Astrocyte (in vitro differentiated cells and primary cell): Measurements from ENCODE around the gene PTPRN2. TPM values are rescaled to one million over a fixed set of nuclear protein-coding genes. Genes with fewer than 3 reads are reported as not detected.

ENCODE experiments used
- DNase-seq: peaks from one replicate; pipeline ENCODE4 v3.0.0-alpha.2; 2010; ENCODE audit warnings: low read depth
- FAIRE-seq: peaks from 2 replicates; lab custom pipeline; 2011; peaks lifted over from hg19 to GRCh38; lab: Jason Lieb, UNC
- H2AFZ ChIP-seq: 2 replicates; pipeline ENCODE4 v1.6.0; 2012; ENCODE audit warnings: low read depth, low read length, inconsistent platforms
- H3K27ac ChIP-seq: 2 replicates; pipeline ENCODE4 v1.5.1; 2011; ENCODE audit warnings: low read depth, low read length, inconsistent platforms
- H3K27me3 ChIP-seq: 2 replicates; pipeline ENCODE4 v1.6.0; 2011; ENCODE audit warnings: low read length, inconsistent platforms; ENCODE audit not compliant: insufficient read depth
- H3K36me3 ChIP-seq: 2 replicates; pipeline ENCODE4 v1.5.1; 2011; ENCODE audit warnings: low read length, inconsistent platforms; ENCODE audit not compliant: insufficient read depth
- H3K4me1 ChIP-seq: 2 replicates; pipeline ENCODE4 v1.5.1; 2011; ENCODE audit warnings: low read length, inconsistent platforms; ENCODE audit not compliant: insufficient read depth
- H3K4me2 ChIP-seq: 2 replicates; pipeline ENCODE4 v1.6.0; 2012; ENCODE audit warnings: low read length, inconsistent platforms
- H3K4me3 ChIP-seq: 2 replicates; pipeline ENCODE4 v1.5.1; 2011; ENCODE audit warnings: low read depth, mild to moderate bottlenecking, low read length, inconsistent platforms; ENCODE audit not compliant: insufficient read depth
- H3K79me2 ChIP-seq: 2 replicates; pipeline ENCODE4 v1.6.0; 2012; ENCODE audit warnings: mild to moderate bottlenecking, low read length, inconsistent platforms; ENCODE audit not compliant: insufficient read depth
- H3K9ac ChIP-seq: 2 replicates; pipeline ENCODE4 v1.6.0; 2012; ENCODE audit warnings: mild to moderate bottlenecking, low read length, inconsistent platforms
- H3K9me3 ChIP-seq: 2 replicates; pipeline ENCODE4 v1.5.1; 2012; ENCODE audit warnings: low read depth, mild to moderate bottlenecking, low read length, inconsistent platforms; ENCODE audit not compliant: insufficient read depth
- H4K20me1 ChIP-seq: 2 replicates; pipeline ENCODE4 v1.6.0; 2012; ENCODE audit warnings: low read length, inconsistent platforms; ENCODE audit not compliant: insufficient read depth
- H3K27ac Mint-ChIP-seq: one replicate; pipeline ENCODE4 v1.8.0; 2021; ENCODE audit warnings: mild to moderate bottlenecking, mixed read lengths; ENCODE audit not compliant: unreplicated experiment
- H3K27me3 Mint-ChIP-seq: one replicate; pipeline ENCODE4 v1.8.0; 2021; ENCODE audit warnings: low read depth, mixed read lengths; ENCODE audit not compliant: unreplicated experiment
- H3K36me3 Mint-ChIP-seq: one replicate; pipeline ENCODE4 v1.8.0; 2021; ENCODE audit warnings: low read depth, mixed read lengths; ENCODE audit not compliant: unreplicated experiment
- H3K4me1 Mint-ChIP-seq: one replicate; pipeline ENCODE4 v1.8.0; 2021; ENCODE audit warnings: low read depth, mixed read lengths; ENCODE audit not compliant: unreplicated experiment
- H3K4me3 Mint-ChIP-seq: one replicate; pipeline ENCODE4 v1.8.0; 2021; ENCODE audit warnings: mild to moderate bottlenecking, moderate library complexity, mixed read lengths; ENCODE audit not compliant: unreplicated experiment
- H3K9me3 Mint-ChIP-seq: one replicate; pipeline ENCODE4 v1.8.0; 2021; ENCODE audit warnings: mild to moderate bottlenecking, mixed read lengths; ENCODE audit not compliant: unreplicated experiment
- EZH2 ChIP-seq: IDR thresholded peaks from 2 replicates; pipeline ENCODE4 v1.6.1; 2012; ENCODE audit warnings: mild to moderate bottlenecking, low read length, inconsistent platforms; ENCODE audit not compliant: insufficient read depth
- total RNA-seq: library from RNA; stranded (reverse); gene quantifications from 2 replicates; pipeline ENCODE4 v1.2.1, GENCODE V29; 2021
- TF ChIP-seq, protein P1 (sequence below): IDR thresholded peaks from 2 replicates; pipeline ENCODE4 v1.5.1; 2011; ENCODE audit warnings: low read depth, mild to moderate bottlenecking, inconsistent platforms, low read length, moderate library complexity; ENCODE audit not compliant: insufficient read depth

PTPRN2 gene
- total RNA-seq, 1 donor from 2014 or later = 0.09 TPM

DNA sequence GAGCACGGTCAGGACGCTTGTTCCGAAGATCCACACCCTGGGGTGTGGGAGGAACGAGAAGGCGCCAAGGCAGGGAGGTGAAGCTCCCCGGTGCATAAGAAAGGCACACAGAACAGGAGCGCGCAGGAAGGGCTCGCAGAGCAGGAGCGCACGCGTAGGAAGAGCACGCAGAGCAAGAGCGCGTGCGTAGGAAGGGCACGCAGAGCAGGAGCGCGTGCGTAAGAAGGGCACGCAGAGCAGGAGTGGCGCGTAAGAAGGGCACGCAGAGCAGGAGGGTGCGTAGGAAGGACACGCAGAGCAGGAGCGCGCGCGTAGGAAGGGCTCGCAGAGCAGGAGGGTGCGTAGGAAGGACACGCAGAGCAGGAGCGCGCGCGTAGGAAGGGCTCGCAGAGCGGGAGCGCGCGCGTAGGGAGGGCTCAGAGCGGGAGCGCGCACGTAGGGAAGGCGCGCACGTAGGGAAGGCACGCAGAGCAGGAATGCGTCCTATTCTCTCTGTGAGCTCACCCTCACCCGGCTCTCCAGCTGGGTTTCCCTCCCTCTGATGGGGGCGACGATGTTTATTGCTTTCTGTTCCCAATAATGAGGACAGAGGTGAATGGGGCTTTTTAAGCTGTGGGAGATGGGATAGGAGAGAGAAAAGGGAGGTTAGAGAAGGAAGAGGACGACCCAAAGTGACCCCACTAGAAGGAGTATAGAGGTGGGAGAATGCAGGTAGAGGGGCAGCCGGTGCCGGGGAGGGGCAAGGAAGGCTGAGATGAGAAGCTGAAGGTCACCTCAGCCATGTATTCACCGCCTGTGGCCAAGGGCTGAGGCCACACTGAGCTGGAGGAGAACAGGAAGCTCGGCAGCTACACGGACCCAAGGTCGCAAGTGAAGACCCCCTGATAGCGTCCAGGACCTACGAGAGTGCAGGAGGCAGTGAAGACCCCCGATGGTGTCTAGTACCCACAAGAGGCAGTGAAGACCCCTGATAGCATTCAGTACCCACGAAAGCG lies 423.2 kb downstream of the PTPRN2 start:
- Histone ChIP-seq H3K9ac (no peak overlapping the region), H2AFZ (no peak overlapping the region), H3K4me3 (no peak overlapping the region), H3K27ac (no peak overlapping the region), H3K36me3 (no peaks in the 10 kb centered on the region), H4K20me1 (no peaks in the 10 kb centered on the region), H3K27me3 (no peaks in the 10 kb centered on the region), H3K79me2 (no peaks in the 10 kb centered on the region), H3K4me2 (no peak overlapping the region), H3K9me3 (peaks cover 11% of the 10 kb centered on the region), H3K4me1 (no peaks in the 10 kb centered on the region)
- FAIRE-seq (no peak), DNase-seq (no peak)
- Mint-ChIP-seq H3K36me3 (no peaks in the 10 kb centered on the region), H3K9me3 (peaks cover 25% of the 10 kb centered on the region), H3K4me1 (no peaks in the 10 kb centered on the region), H3K27me3 (no peaks in the 10 kb centered on the region), H3K27ac (no peak overlapping the region), H3K4me3 (no peak overlapping the region)
- TF ChIP-seq, protein P1, sequence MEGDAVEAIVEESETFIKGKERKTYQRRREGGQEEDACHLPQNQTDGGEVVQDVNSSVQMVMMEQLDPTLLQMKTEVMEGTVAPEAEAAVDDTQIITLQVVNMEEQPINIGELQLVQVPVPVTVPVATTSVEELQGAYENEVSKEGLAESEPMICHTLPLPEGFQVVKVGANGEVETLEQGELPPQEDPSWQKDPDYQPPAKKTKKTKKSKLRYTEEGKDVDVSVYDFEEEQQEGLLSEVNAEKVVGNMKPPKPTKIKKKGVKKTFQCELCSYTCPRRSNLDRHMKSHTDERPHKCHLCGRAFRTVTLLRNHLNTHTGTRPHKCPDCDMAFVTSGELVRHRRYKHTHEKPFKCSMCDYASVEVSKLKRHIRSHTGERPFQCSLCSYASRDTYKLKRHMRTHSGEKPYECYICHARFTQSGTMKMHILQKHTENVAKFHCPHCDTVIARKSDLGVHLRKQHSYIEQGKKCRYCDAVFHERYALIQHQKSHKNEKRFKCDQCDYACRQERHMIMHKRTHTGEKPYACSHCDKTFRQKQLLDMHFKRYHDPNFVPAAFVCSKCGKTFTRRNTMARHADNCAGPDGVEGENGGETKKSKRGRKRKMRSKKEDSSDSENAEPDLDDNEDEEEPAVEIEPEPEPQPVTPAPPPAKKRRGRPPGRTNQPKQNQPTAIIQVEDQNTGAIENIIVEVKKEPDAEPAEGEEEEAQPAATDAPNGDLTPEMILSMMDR = no peak
- no peak for TF ChIP-seq EZH2

DNA sequence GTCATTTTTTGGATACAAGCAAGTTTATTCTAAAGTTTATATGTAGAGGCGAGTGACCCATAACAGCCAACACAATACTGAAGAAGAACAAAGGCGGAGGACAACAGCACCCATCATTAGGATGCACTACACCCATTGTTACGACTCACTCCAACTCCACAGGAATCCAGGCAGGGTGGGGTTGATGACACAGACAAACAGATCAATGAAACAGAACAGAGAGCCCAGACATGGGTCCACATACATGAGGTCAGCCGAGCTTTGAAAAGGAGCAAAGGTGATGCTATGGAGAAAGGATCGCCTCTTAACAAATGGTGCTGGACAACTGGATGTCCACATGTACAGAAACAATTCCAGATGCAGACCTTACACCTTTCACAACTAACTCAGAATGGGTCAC lies 426.4 kb downstream of the PTPRN2 start:
- Mint-ChIP-seq H3K27me3 (no peaks in the 10 kb centered on the region), H3K4me1 (no peaks in the 10 kb centered on the region), H3K4me3 (no peak overlapping the region), H3K9me3 (peaks cover 23% of the 10 kb centered on the region), H3K36me3 (no peaks in the 10 kb centered on the region), H3K27ac (no peak overlapping the region)
- no peaks in the 10 kb centered on the region for H4K20me1 ChIP-seq
- H3K9ac ChIP-seq = no peak overlapping the region
- H2AFZ ChIP-seq = no peak overlapping the region
- no peaks in the 10 kb centered on the region for H3K79me2 ChIP-seq
- peaks cover 7% of the 10 kb centered on the region for H3K9me3 ChIP-seq
- no peaks in the 10 kb centered on the region for H3K36me3 ChIP-seq
- H3K27me3 ChIP-seq = no peaks in the 10 kb centered on the region
- H3K4me1 ChIP-seq = no peaks in the 10 kb centered on the region
- no peak overlapping the region for H3K4me3 ChIP-seq
- no peak overlapping the region for H3K4me2 ChIP-seq
- no peak for FAIRE-seq
- no peak for DNase-seq
- no peak overlapping the region for H3K27ac ChIP-seq
- TF ChIP-seq, protein P1 = no peak
- TF ChIP-seq EZH2 = no peak

DNA sequence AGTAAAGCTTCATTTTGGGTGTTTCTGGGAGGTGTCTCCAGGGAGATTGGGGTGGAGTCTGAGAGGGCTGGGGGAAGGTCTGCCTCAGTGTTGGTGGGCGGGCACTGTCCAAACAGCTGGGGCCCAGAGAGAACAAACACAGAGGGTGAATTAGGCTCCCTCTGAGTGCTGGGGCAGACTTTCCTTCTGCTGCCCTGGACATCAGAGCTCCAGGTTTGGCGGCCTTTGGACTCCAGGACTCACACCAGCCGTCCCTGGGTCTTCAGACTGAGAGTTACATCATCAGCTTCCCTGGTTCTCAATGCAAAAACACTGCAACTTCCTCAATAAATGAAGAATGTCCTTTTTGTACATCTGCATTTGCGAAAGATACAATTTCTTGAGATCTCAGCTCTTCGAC lies 427.4 kb downstream of the PTPRN2 start:
- FAIRE-seq (no peak), DNase-seq (no peak)
- H3K27ac Mint-ChIP-seq = no peak overlapping the region
- no peak overlapping the region for H2AFZ ChIP-seq
- H3K4me3 ChIP-seq = no peak overlapping the region
- H3K27ac ChIP-seq = no peak overlapping the region
- H3K4me2 ChIP-seq = no peak overlapping the region
- TF ChIP-seq, protein P1 = no peak
- no peak for TF ChIP-seq EZH2
- H3K27me3 Mint-ChIP-seq = no peaks in the 10 kb centered on the region
- no peaks in the 10 kb centered on the region for H3K27me3 ChIP-seq
- H3K9me3 Mint-ChIP-seq = peaks cover 26% of the 10 kb centered on the region
- H3K4me1 ChIP-seq = no peaks in the 10 kb centered on the region
- peaks cover 12% of the 10 kb centered on the region for H3K9me3 ChIP-seq
- H3K9ac ChIP-seq = no peak overlapping the region
- no peaks in the 10 kb centered on the region for H3K4me1 Mint-ChIP-seq
- H3K4me3 Mint-ChIP-seq = no peak overlapping the region
- H3K79me2 ChIP-seq = no peaks in the 10 kb centered on the region
- H3K36me3 ChIP-seq = no peaks in the 10 kb centered on the region
- no peaks in the 10 kb centered on the region for H3K36me3 Mint-ChIP-seq
- no peaks in the 10 kb centered on the region for H4K20me1 ChIP-seq
